A549 treated with dexamethasone at 1 μM for 4 hours (cell line): ENCODE data around the gene ZNF480. TPM values are rescaled to one million over a fixed set of nuclear protein-coding genes. Genes with fewer than 3 reads are reported as not detected.

Source experiments
- total RNA-seq: library from RNA; stranded (reverse); fragments of 200-300 nt; extraction: Qiagen RNA extraction; gene quantifications from 5 replicates; pipeline ENCODE4 v1.2.3, GENCODE V29; 2022

The ZNF480 gene
- 10.0 to 19.8 TPM (median 16.6 TPM) in 5 replicates for total RNA-seq

DNA sequence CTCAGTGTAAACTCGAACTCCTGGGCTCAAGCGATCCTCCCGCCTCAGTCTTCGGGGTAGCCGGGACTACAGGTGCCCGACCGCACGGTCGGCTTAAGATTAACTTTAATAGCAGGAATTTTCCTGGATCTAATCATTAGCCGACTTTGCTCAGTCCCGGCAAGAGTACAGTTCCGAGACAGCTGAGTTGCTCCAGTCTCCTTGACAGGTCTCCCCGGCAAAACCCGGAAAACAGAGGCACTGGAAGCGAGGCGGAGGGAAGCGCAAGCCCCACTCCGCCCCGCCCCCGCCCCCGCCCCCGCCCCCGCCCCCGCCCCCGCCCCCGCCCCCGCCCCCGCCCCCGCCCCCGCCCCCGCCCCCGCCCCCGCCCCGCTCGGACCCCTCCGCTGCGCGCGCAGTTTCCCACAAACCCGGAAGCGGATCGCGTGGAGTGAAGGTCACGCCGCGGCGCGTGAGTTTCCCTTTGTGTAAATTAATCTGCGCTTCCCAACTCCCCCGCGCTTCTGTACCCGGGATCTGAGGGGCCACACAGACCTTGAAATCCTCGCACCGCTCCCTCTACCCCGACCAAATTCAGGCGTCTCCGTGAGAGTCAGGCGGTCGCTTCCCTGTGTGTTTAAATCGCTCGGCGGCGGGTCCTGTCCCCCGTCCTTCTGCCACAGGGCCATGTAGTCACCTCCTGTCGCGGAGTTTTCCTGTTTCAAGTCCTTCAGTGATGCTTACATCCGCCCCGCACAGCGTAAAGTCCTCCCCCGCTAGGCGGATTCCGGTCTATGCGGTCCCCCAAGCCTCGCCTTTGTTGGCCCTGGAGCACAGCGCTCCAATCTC lies at the start of gene ZNF480:
ZNF480 (plus strand) TSS at position 397 of the 828 bp plus-strand sequence. CDS start 3,244 bp downstream, outside the sequence.

DNA sequence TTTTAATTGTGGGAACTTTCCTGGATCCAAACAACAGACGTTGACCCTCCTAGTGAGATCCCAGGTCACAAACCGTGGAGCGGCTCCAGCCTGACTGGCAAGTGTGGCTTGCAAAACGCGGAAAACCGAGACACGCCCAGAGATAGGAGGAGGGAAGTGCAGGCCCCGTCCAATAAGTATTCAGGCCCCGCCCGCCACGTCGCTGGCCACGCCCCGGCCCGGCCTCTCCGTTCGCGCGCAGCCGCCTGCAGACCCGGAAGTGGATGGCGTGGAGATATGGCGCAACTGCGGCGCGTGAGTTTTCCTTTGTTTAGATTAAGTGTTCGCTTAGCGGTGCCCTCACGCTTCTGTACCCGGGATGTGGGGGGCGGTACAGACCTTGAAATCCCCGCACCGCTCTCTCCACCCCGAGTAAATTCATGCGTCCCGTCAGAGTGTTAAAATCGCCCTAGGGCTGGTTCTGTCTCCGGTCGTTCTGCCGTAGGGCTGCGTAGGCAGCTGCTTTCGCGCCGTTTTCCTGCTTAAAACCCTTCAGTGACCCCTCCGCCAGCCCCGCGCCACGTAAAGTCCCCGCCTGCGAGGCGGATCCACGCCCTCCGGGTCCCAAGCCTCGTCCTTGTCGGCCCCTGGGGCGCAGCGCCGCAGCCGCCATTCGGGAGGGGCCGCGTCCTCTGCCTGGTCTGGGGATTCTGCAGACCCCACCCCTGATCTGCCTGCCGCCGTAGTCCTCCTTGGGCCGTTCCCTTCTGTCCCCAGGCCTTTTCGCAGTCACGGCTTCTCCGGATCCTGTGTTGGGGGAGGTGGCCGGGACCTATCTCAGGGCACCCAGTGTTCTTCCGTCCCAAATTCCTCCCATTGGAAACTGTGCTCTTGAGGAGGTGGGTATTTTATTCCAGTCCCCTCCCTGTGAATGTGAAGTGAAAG lies 27.4 kb upstream of the ZNF480 start, which contains the start of gene ZNF766:
ZNF766 (plus strand) TSS at position 250 of the 924 bp plus-strand sequence; CDS start at position 277, 27 bp downstream.

DNA sequence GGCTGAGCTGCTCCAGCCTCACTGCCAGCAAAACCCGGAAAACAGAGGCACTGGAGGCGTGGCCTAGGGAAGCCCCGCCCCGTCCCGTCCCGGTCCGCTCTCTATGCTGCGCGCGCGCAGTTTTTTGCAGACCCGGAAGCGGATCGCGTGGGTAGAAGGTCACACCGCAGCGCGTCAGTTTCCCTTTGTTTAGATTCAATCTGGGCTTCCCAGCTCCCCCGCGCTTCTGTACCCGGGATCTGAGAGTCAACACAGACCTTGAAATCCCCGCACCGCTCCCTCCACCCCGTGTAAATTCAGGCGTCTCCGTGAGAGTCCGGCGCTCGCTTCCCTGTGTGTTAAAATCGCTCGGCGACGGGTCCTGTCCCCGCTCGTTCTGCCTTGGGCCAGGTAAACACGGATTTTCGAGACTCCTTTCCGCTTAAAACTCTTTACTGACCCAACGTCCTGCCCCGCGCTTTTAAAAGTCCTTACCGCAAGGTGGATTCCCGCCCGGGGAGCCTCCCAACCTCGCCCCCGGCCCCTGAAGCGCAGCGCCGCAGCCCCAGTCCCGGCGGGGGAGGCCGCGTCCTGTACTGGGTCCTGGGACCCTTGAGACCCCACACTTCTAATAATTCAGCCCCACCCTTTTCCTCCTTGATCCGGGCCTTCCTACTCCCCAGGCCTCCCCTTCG lies 39.3 kb downstream of the ZNF480 start, which contains the start of gene ZNF610:
ZNF610 (plus strand) TSS at position 127 of the 674 bp plus-strand sequence. CDS start 12,930 bp downstream, outside the sequence.

DNA sequence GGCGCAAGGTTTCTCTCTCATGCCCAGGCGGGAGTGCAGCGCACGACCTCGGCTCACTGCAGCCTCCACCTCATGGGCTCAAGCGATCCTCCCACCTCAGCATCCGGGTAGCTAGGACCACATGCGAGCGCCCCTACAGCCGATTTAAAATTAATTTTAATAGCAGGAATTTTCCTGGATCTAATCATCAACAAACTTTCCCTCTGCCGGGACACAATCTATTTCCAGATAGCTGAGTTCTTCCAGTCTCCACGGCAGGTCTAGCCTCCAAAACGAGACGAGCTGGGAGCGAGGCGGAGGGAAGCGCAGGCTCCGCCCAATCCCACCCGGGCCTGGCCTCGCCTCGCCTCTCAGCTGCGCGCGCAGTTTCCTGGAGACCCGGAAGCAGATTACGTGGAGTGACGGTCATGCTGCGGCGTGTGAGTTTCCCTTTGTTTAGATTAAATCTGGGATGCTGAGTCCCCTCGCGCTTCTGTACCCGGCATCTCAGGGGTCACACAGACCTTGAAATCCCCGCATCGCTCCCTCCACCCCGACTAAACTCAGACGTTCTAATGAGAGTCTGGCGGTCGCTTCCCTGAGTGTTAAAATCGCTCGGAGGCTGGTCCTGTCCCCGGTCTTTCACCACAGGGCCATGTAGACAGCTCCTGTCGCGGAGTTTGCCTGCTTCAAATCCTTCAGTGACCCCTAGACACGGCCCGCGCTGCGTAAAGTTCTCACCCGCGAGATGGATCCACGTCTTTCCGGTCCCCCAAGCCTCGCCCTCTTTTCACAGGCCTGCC lies 72.8 kb downstream of the ZNF480 start, which contains the start of gene ZNF880:
ZNF880 (plus strand) TSS at position 365 of the 782 bp plus-strand sequence; CDS start at position 408, 43 bp downstream.

Other genes starting within 250 kb of the ZNF480 start
- gene ZNF432, start 248.3 kb upstream of the ZNF480 start, total RNA-seq = 1.1 to 2.0 TPM (median 1.8 TPM) in 5 replicates
- 1.7 to 2.5 TPM (median 2.0 TPM) in 5 replicates for gene ZNF841, start 201.4 kb upstream of the ZNF480 start, total RNA-seq
- gene ZNF616, start 157.2 kb upstream of the ZNF480 start, total RNA-seq = 0.78 to 1.1 TPM (median 1.1 TPM) in 5 replicates
- gene ZNF836, start 125.5 kb upstream of the ZNF480 start, total RNA-seq = 0.61 to 1.3 TPM (median 0.98 TPM) in 5 replicates
- 207 to 293 TPM (median 288 TPM) in 5 replicates for gene PPP2R1A, start 107.1 kb upstream of the ZNF480 start, total RNA-seq
- 8.0 to 12.1 TPM (median 10.5 TPM) in 5 replicates for gene ZNF766, start 27.6 kb upstream of the ZNF480 start, total RNA-seq
- not detected in 5 replicates for gene ZNF610, start 39.1 kb downstream of the ZNF480 start, total RNA-seq
- gene ZNF880, start 72.8 kb downstream of the ZNF480 start, total RNA-seq = 0.63 to 1.2 TPM (median 0.65 TPM) in 5 replicates
- gene ZNF528, start 100.7 kb downstream of the ZNF480 start, total RNA-seq = 0.16 to 0.27 TPM (median 0.19 TPM) in 5 replicates
- gene ZNF534, start 132.0 kb downstream of the ZNF480 start, total RNA-seq = not detected in 5 replicates
- gene ZNF578, start 156.4 kb downstream of the ZNF480 start, total RNA-seq = not detected in 5 replicates
- 0.06 to 0.26 TPM (median 0.16 TPM) in 5 replicates for gene ZNF808, start 230.5 kb downstream of the ZNF480 start, total RNA-seq